Cardiac septum (tissue), 1 donor: ENCODE data around the gene HMG20B. TPM values are rescaled to one million over a fixed set of nuclear protein-coding genes. Genes with fewer than 3 reads are reported as not detected.

Experiments
- DNase-seq: peaks from one replicate; pipeline ENCODE4 v3.0.0-alpha.2; 2020; ENCODE audit warnings: low spot score
- intact Hi-C: fragments of 100-400 bp; cut with DNase I; formaldehyde crosslinking; loops from one replicate; pipeline ENCODE4 v1.14.0; 2022
- total RNA-seq: library from RNA; stranded (reverse); fragmentation: NEBNext Ultra II Directional; extraction: Animal tissue kit (Norgen Biotek cat#: 25700); gene quantifications from one replicate; pipeline ENCODE4 v1.2.1, GENCODE V29; 2021
- donor health status: DM: no; HTN: no; CAD: no.

Gene HMG20B
- total RNA-seq, 1 donor from 2014 or later, result 32.6 TPM

GRCh38 chr19:3613818-3614661, 41.3 kb downstream of the HMG20B start:
- intact Hi-C loops, result no loop called here
- no peak for DNase-seq

GRCh38 chr19:3614858-3615505, 42.2 kb downstream of the HMG20B start:
- intact Hi-C loops, result no loop called here
- DNase-seq, result no peak

- intact Hi-C loops, result no loop called here
- no peak for DNase-seq
These were observed 42.9 kb downstream of the HMG20B start for GRCh38 chr19:3615524-3616135.

GRCh38 chr19:3617463-3617862, 44.7 kb downstream of the HMG20B start:
- no peak for DNase-seq
- intact Hi-C loops, result no loop called here

- DNase-seq, result no peak
- intact Hi-C loops, result loop anchor here (1.0 to 2.0 kb wide), 2 partner anchors 33 to 313 kb away; partner anchors contain the start of gene GIPC3
These were observed 45.5 kb downstream of the HMG20B start for GRCh38 chr19:3618144-3618810.

GRCh38 chr19:3618811-3619630, 46.3 kb downstream of the HMG20B start:
- no peak for DNase-seq
- intact Hi-C loops, result loop anchor here (1.0 to 2.0 kb wide), 2 partner anchors 34 to 314 kb away; partner anchors contain the start of gene GIPC3

GRCh38 chr19:3619631-3620012, 46.9 kb downstream of the HMG20B start:
- DNase-seq, result no peak
- intact Hi-C loops, result loop anchor here (1.0 to 2.0 kb wide), 2 partner anchors 74 to 315 kb away; no protein-coding TSS in a partner anchor

GRCh38 chr19:3620145-3620816, 47.5 kb downstream of the HMG20B start:
- no peak for DNase-seq
- intact Hi-C loops, result loop anchor here (1.0 kb wide), 1 partner anchor 75 kb away; no protein-coding TSS in a partner anchor

GRCh38 chr19:3620817-3621547, 48.2 kb downstream of the HMG20B start:
- no peak for DNase-seq
- intact Hi-C loops, result loop anchor here (1.0 kb wide), 1 partner anchor 76 kb away; no protein-coding TSS in a partner anchor

GRCh38 chr19:3621689-3622088, 48.9 kb downstream of the HMG20B start:
- intact Hi-C loops, result no loop called here
- no peak for DNase-seq

- intact Hi-C loops, result no loop called here
- no peak for DNase-seq
These were observed 49.5 kb downstream of the HMG20B start for GRCh38 chr19:3622224-3622623.

- no peak for DNase-seq
- intact Hi-C loops, result no loop called here
These were observed 51.0 kb downstream of the HMG20B start for GRCh38 chr19:3623716-3624115.

- intact Hi-C loops, result no loop called here
- DNase-seq, result no peak
These were observed 53.3 kb downstream of the HMG20B start for GRCh38 chr19:3625996-3626472.

GRCh38 chr19:3626473-3627350, 54.0 kb downstream of the HMG20B start, which contains the start of gene CACTIN:
TSS of gene CACTIN (minus strand) at chr19:3626790. CDS start at chr19:3626762, 28 bp downstream.
- intact Hi-C loops, result no loop called here
- DNase-seq, result peak; percentile 99

GRCh38 chr19:3627351-3627723, 54.6 kb downstream of the HMG20B start:
- DNase-seq, result no peak
- intact Hi-C loops, result no loop called here
